CD4-positive, alpha-beta T cell treated with Interleukin-15 for 4 hours (primary cell): Measurements from ENCODE around the gene PRR22.
"Not testable (repeated sequence)": the region's sequence is repeated elsewhere in the genome, so short reads cannot be mapped to it uniquely, and the experiment has no call there.

Experiments
- DNase-seq: peaks from one replicate; pipeline ENCODE4 v3.0.0-alpha.2; 2020; ENCODE audit warnings: low spot score

PRR22 gene

DNA sequence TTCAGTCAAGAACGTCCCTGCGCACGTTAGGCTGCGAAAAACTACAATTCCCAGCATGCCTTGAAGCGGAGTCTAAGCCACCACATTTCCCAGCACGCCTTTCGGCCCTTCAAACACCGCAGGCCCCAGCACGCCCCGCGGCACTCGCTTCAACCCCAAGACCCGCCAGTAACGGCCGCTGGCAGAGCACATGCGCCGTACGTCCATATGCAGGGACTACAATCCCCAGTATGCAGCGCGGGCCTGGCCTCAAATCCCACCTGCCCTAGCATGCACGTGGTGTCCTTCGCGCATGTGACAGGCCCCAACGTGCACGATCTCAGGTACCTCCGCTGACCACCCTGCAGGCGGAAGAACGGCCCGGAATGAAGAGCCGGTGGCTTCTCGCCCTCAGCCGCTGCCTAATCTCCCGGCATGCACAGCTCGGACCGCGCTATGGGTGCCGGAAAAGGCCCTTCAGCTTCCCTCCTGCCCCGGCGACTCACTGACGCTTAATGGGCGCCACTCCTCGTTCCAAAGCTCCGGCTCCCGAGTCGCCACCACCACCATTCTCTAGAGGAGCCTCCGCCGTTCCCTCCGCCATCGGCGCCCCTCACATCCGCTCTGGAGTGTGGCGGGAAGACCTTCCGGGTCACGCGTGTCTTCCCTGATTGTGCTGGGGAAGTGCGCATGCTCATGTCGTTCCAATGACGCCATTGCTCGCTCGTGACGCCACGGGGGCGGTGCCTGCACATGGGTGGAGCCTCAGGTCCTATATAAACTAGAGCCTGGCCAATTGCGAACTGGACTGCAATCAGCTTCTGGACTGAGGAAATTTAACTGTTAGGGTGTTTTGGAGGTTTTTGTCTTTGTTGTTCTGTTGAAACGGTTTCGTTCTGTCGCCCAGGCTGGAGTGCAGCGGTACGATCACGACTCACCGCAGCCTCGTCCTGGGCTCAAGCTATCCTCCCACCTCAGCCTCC is 6.3 kb upstream of the PRR22 start, which contains the start of gene DUS3L:
Gene DUS3L (minus strand): TSS at position 605 of the 962 bp plus-strand sequence. CDS start 22 bp downstream, at position 583.
- peak; percentile 95 for DNase-seq

DNA sequence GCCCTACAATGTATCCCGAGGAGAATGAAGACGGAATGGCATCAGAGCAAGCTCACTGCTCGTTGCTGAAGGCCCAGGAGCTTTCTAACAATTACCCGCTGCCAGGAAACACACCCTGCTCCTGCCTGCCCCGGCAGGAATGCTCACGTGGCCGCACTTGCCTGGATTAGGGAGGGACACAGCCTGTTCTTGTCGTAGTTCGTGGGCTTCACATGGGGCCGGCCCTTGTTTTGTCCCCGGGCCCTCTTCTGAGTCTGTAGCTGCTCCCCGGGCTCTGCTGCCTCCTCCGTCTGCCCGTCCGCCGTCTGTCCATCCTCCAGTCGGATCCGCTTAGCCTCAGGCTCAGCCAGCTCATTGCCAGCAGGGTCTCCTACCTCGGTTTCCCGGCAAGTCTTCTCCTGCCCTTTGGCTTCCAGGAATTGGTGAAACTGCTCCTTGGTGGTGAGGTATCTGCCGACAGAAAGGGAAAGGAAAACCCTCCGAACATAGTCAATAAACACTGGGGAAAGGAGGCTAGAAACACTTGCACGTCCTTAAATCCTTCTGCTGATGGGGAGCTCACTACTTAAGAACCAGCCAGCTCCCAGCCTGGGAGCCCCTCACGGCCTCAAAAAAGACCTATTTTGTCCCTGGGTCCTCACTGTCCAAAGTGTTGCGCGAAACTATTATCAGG is 5.5 kb upstream of the PRR22 start:
- no peak for DNase-seq

- DNase-seq: no peak
Measured at GRCh38 chr19:5789351-5789761, 4.8 kb upstream of the PRR22 start.

GRCh38 chr19:5788422-5788821 is 3.9 kb upstream of the PRR22 start:
- DNase-seq: no peak

- no peak for DNase-seq
Measured at GRCh38 chr19:5787409-5788182, 3.0 kb upstream of the PRR22 start.

- DNase-seq: no peak
Measured at GRCh38 chr19:5786593-5787408, 2.3 kb upstream of the PRR22 start.

DNA sequence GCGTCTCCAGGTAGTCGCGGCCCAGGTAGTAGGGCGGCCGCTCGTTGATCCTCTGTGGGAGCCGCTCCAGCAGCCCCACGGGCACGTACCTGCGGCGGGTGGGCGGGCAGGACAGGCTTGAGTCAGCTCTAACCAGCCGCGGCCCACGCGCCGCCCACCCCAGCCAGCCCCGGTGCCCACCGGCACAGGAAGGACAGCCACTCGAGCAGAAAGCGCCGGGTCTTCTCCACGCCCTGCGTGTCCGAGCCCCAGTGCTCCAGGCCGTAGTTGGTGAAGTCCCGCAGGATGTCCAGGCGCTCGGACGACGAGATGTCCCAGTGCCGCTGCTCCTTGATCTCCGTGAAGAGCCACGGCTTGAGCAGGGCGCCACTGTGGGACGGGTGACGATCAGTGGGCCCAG is 877 bp upstream of the PRR22 start:
- DNase-seq: no peak

GRCh38 chr19:5782945-5783919 is 1.3 kb downstream of the PRR22 start:
- DNase-seq: no peak

DNA sequence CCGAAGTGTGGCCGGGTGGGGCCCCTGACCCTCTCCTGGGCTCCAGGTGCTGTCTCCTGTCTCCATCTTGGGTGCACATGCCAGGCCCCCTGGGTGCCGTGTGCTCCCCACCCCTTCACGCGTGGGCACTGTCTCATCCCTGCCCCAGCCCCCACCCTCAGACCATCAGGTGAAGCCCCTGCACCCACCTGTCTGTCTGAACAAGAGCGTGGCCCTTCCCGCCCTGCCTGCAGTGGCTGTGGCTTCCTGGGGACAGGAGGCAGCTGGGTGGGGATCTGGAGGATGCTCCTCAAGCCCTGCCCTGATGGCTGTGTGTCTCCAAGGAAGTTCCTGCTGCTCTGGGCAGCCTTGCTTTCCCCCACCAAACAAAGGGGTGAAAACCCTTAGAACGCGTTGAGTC is 2.2 kb downstream of the PRR22 start:
- no peak for DNase-seq

DNA sequence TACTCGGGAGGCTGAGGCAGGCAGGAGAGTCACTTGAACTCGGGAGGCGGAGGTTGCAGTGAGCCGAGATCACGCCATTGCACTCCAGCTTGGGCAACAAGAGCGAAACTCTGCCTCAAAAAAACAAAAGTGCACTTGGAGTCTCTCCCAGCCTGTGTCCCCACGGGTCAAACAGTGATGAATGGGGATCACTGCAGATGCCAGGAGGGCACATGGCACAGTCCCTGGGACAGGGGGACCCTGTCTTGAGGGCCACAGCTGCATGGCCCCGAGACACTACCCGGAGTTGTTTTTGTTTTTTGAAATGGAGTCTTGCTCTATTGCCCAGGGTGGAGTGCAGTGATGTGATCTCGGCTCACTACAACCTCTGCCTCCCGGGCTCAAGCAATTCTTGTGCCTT is 3.6 kb downstream of the PRR22 start:
- not testable (repeated sequence) for DNase-seq

DNA sequence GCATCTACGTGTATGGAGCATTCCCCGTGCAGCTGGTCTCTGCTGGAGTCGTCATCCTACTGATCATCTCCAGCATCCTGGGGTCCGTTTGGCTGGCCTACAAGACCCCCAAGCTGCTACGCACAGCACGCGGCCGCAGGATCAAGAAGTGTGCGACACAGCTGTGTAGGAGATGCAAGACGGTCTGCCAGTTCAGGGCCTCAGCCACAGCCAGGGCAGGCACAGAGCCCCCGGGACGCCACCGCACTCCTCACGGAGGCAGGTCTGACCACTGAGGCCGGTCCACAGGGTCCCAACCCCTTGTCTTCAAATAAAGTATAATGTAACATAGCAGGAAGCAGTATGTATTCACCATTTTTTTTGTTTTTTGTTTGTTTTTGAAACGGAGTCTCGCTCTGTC is 6.1 kb downstream of the PRR22 start:
- no peak for DNase-seq

GRCh38 chr19:5775668-5776309 is 8.8 kb downstream of the PRR22 start:
- DNase-seq: no peak

- no peak for DNase-seq
Measured at GRCh38 chr19:5774921-5775320, 9.6 kb downstream of the PRR22 start.

GRCh38 chr19:5773276-5773675 is 11.3 kb downstream of the PRR22 start:
- no peak for DNase-seq

GRCh38 chr19:5772416-5772815 is 12.1 kb downstream of the PRR22 start:
- DNase-seq: no peak

DNA sequence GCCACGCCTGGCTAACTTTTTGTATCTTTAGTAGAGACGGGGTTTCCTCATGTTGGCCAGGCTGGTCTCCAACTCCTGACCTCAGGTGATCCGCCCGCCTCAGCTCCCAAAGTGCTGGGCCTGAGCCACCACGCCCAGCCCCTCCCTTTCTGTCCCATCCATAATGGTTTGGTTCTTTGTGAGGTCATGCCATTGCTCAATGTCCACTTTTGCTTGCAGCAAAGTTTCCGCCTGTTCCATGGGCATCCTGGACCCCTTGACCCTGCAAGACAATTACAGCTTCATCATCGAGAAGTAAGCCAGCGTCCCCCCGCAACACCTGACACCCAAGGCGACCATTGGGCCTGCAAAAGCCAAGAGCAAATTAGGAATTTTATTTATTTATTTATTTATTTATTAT is 16.6 kb downstream of the PRR22 start:
- no peak for DNase-seq

DNA sequence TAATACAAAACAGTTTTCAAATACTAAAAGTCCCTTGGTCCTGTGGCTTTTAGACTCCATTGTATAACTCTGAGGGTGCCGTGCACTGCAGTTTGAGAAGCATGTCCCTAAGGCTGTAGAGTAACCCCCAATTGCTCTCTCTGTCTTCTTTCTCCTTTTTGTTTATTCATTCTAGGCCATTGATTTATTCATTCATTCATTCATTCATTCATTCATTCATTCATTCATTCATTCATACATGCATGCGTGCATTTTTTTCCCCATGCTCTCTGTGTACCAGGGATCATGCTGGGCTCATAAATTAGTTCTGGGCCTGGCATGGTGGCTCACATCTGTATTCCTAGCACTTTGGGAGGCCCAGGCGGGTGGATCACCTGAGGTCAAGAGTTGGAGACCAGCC is 19.3 kb downstream of the PRR22 start:
- DNase-seq: no peak

DNA sequence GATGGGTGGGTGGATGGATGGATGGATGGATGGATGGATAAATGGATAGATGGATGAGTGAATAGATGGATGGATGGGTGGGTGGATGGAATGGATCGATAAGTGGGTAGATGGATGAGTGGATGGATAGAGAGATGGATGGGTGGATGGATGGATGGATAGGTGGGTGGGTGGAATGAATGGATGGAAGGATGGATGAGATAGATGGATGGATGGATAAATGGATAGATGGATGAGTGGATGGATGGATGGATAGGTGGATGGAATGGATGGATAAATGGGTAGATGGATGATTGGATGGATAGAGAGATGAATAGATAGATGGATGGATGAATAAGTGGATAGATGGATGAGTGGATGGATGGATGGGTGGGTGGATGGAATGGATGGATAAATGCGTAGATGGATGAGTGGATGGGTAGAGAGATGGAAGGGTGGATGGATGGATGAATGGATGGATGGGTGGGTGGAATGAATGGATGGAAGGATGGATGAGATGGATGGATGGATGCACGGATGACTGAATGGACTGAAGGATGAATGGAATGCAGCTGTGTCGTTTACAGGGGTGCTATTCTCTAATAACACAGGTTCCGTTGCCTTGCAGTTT is 21.8 kb downstream of the PRR22 start:
- no peak for DNase-seq

DNA sequence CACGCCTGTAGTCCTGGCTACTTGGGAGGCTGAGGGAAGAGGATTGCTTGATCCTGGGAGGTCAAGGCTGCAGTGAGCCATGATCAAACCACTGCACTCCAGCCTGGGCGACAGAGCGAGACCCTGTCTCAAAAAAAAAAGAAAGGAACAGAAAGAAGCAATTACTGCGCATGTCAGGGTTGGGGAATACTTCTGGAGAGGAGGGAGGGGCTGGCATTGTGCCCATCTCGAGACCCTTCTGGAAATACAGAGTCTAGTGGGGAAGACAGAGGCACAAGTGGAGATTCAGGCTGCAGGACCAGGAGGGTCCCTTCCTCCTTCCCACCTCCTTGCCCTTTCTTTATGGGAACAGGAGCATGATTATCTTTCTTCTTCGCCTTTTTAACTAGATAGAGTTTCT is 30.8 kb downstream of the PRR22 start:
- DNase-seq: no peak
